GM12891 (cell line): ENCODE measurements around the gene TMCC2.

Experiments used
- POLR2A ChIP-seq: IDR thresholded peaks from 2 replicates; pipeline ENCODE4 v1.6.1; 2011; ENCODE audit warnings: low read depth, low read length, control low read depth
- POLR2AphosphoS5 ChIP-seq: IDR thresholded peaks from 2 replicates; pipeline ENCODE4 v1.6.1; 2011; ENCODE audit warnings: low read depth, low read length, control low read depth
- POU2F2 ChIP-seq: IDR thresholded peaks from 2 replicates; pipeline ENCODE4 v1.6.1; 2011; ENCODE audit warnings: low read depth, mild to moderate bottlenecking, control low read depth, low read length, moderate library complexity
- SPI1 ChIP-seq: IDR thresholded peaks from 2 replicates; pipeline ENCODE4 v1.6.1; 2011; ENCODE audit warnings: low read depth, low read length, control low read depth
- TAF1 ChIP-seq: IDR thresholded peaks from 2 replicates; pipeline ENCODE4 v1.6.1; 2011; ENCODE audit warnings: low read depth, low read length, control low read depth

DNA sequence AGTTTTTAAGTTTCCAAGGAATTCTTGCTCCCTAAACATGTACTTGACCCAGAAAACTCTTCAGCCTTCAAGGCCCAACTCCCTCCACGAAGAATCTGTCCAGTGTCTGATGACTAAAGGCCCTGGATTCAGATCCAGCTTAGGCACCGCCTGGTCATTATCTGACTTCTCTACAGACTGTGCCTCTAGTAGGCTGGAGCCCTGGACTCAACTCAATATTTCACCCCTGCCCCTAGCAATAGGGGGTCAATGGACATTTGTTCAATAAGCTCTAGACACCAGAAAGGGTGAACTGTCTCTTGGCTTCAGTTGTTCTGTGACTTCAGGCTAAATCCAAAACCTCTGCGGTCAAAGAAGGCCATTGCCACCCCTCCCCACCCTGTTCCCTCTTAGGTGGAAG, 59.3 kb downstream of the TMCC2 start:
- TF ChIP-seq POLR2A (no peak), POLR2AphosphoS5 (no peak), POU2F2 (no peak), TAF1 (no peak), SPI1 (no peak)
